ENCODE measurements around the gene CHRNA10. TPM values are rescaled to one million over a fixed set of nuclear protein-coding genes. Genes with fewer than 3 reads are reported as not detected.

The CHRNA10 gene
- total RNA-seq, 1 experiment from 2014 or later = 6.8 TPM

GRCh38 chr11:3627291-3627690 is 43.9 kb downstream of the CHRNA10 start:
- H3K27ac ChIP-seq (ENCODE audit: low read length) = no peak overlapping the region
- ChIA-PET CTCF (interaction anchor here (0.6 kb wide), 1 partner anchor 37 kb away, joined by 4 read pairs; no protein-coding TSS in a partner anchor), POLR2A (interaction anchor here (0.9 kb wide), 1 partner anchor 163 kb away, joined by 10 read pairs; no protein-coding TSS in a partner anchor)
- TF ChIP-seq POLR2AphosphoS5 (IDR thresholded peaks at IDR 0.05; ENCODE audit: low read depth, low read length) (no peak), CTCF (IDR thresholded peaks at IDR 0.05) (no peak), TCF7L2 (IDR thresholded peaks at IDR 0.05; ENCODE audit: low read depth, low read length) (no peak), SIN3A (IDR thresholded peaks at IDR 0.05; ENCODE audit: borderline replicate concordance, insufficient read depth, low read depth, low read length) (no peak)
- TF ChIP-seq, protein P1, sequence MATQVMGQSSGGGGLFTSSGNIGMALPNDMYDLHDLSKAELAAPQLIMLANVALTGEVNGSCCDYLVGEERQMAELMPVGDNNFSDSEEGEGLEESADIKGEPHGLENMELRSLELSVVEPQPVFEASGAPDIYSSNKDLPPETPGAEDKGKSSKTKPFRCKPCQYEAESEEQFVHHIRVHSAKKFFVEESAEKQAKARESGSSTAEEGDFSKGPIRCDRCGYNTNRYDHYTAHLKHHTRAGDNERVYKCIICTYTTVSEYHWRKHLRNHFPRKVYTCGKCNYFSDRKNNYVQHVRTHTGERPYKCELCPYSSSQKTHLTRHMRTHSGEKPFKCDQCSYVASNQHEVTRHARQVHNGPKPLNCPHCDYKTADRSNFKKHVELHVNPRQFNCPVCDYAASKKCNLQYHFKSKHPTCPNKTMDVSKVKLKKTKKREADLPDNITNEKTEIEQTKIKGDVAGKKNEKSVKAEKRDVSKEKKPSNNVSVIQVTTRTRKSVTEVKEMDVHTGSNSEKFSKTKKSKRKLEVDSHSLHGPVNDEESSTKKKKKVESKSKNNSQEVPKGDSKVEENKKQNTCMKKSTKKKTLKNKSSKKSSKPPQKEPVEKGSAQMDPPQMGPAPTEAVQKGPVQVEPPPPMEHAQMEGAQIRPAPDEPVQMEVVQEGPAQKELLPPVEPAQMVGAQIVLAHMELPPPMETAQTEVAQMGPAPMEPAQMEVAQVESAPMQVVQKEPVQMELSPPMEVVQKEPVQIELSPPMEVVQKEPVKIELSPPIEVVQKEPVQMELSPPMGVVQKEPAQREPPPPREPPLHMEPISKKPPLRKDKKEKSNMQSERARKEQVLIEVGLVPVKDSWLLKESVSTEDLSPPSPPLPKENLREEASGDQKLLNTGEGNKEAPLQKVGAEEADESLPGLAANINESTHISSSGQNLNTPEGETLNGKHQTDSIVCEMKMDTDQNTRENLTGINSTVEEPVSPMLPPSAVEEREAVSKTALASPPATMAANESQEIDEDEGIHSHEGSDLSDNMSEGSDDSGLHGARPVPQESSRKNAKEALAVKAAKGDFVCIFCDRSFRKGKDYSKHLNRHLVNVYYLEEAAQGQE (IDR thresholded peaks at IDR 0.05; ENCODE audit: insufficient read depth in 1 of 2, low read depth in 2 of 2, low read length in 1 of 2) = no peak
- in situ Hi-C loops (cut with HindIII; ENCODE audit: low pct_unique_long_range_greater_than_20kb, low sequenced_read_pairs) = no loop called here
- intact Hi-C loops (cut with micrococcal nuclease; ENCODE audit: unreplicated experiment) = no loop called here
- ATAC-seq (peak; percentile 39; the same call in 1 of the 2 replicates), DNase-seq (ENCODE audit: low read depth, low spot score) (no peak)
- no peaks in the 10 kb centered on the region for H3K9me3 ChIP-seq (ENCODE audit: control insufficient read depth, insufficient read depth, low read depth, low read length)
- H3K27me3 ChIP-seq (ENCODE audit: control insufficient read depth, insufficient read depth, low read length) = no peaks in the 10 kb centered on the region
- no TSS peak for BruUV-seq (replicated peaks)
- no peak overlapping the region for H3K4me3 ChIP-seq (ENCODE audit: low read depth in 2 of 2, low read length in 2 of 2)
- no peaks in the 10 kb centered on the region for H3K36me3 ChIP-seq (ENCODE audit: control insufficient read depth, insufficient read depth, low read length)
- H3K4me1 ChIP-seq (ENCODE audit: control insufficient read depth, insufficient read depth, low read length) = no peaks in the 10 kb centered on the region

GRCh38 chr11:3626250-3626960 is 44.8 kb downstream of the CHRNA10 start:
- Histone ChIP-seq H3K4me1 (ENCODE audit: control insufficient read depth, insufficient read depth, low read length) (no peaks in the 10 kb centered on the region), H3K9me3 (ENCODE audit: control insufficient read depth, insufficient read depth, low read depth, low read length) (no peaks in the 10 kb centered on the region), H3K27ac (ENCODE audit: low read length) (no peak overlapping the region), H3K4me3 (ENCODE audit: low read depth in 2 of 2, low read length in 2 of 2) (no peak overlapping the region), H3K36me3 (ENCODE audit: control insufficient read depth, insufficient read depth, low read length) (no peaks in the 10 kb centered on the region), H3K27me3 (ENCODE audit: control insufficient read depth, insufficient read depth, low read length) (no peaks in the 10 kb centered on the region)
- no TSS peak for BruUV-seq (replicated peaks)
- POLR2A ChIA-PET = no interaction called here
- TF ChIP-seq SIN3A (IDR thresholded peaks at IDR 0.05; ENCODE audit: borderline replicate concordance, insufficient read depth, low read depth, low read length) (no peak), POLR2AphosphoS5 (IDR thresholded peaks at IDR 0.05; ENCODE audit: low read depth, low read length) (no peak), TCF7L2 (IDR thresholded peaks at IDR 0.05; ENCODE audit: low read depth, low read length) (no peak), CTCF (IDR thresholded peaks at IDR 0.05) (no peak)
- TF ChIP-seq, protein P1 (IDR thresholded peaks at IDR 0.05; ENCODE audit: insufficient read depth in 1 of 2, low read depth in 2 of 2, low read length in 1 of 2) = no peak
- DNase-seq (ENCODE audit: low read depth, low spot score) = no peak
- in situ Hi-C loops (cut with HindIII; ENCODE audit: low pct_unique_long_range_greater_than_20kb, low sequenced_read_pairs) = no loop called here
- no peak for ATAC-seq
- intact Hi-C loops (cut with micrococcal nuclease; ENCODE audit: unreplicated experiment) = no loop called here
- CTCF ChIA-PET = no interaction called here

Measured in Panc1 (cell line).